Urothelium cell line (cell line): Measurements from ENCODE around the gene SOBP.

Experiments used
- DNase-seq: peaks from one replicate; pipeline ENCODE4 v3.0.0; 2011; ENCODE audit warnings: low spot score, mixed read lengths
- FAIRE-seq: peaks from 2 replicates; lab custom pipeline; 2011; peaks lifted over from hg19 to GRCh38; lab: Jason Lieb, UNC

The SOBP gene

DNA sequence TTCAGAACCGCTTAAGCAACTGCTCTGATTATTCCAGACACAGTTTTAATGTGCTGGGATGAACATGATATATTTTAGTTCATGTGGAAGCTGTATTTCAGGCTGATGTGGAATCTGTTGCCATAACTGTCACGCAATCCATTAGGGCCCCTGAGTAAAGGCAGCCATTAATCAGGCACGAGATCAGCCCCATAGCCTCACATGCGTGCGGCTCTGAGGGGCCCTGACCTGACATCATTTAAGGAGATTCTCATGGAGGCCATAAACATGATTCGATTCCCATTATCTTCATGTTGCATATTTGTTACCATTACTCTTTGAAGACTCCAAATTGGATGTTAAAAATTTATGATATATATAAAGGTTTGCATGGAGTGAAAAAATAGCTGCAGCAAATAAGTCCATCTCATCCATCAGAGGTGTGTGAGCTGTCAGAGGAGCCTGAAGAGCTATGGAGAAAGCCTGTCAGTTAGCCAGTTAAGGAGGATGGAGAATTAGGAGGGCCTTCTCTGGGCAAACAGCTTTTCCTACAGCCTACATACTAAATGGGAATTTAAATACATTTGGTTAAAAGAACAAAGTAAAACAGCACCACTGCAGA is 89.6 kb downstream of the SOBP start:
- FAIRE-seq (no peak), DNase-seq (no peak)

DNA sequence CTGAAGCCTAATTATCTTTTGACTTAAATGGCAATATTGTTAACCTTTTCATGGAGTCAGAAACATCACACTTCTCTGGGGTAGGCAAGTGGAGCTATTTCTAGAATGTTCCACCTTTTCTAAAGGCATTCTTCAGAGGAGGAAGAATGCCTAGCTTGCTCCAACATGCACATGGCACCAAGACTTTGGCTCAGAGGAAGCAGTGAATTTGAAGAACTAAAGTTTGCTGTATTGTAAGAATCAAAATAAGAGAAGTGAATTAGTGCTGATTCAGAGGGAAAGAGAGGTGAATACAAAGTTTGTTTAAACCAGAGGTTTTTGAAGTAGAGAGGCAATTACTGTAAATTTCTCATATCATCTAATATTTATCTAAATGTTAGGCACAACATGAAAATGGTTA is 92.2 kb downstream of the SOBP start:
- DNase-seq (no peak), FAIRE-seq (no peak)

GRCh38 chr6:107584726-107585125 is 94.8 kb downstream of the SOBP start:
- DNase-seq, result no peak
- no peak for FAIRE-seq

DNA sequence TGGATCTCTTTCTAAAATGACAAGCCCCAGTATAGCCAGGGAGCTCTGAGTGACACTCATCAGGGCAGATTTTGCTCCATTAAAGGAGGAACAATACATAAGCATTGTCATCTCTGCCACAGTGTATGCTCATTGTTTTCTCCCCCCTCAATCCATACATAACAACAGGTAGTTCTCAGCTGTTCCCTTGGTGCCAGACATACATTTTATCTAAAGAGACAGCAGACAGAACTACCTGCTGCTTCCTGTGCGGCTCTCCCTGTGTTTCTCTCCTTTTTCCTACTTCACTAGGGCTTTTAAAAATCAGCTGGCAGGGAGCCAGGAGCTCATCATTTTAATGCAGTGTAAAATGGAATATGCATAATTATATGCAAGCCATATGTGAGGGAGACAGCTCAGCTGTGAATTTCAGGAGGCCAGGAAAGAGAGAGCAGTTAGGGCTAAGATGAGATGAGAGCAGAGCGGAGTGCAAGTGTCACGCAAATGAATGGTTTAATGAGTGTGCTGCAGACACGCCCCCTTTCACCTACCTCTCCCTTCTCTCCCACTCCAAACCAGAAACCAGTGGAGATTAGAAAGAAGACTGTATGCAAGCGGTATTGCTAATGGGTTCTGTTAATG is 96.0 kb downstream of the SOBP start:
- DNase-seq (no peak), FAIRE-seq (no peak)

DNA sequence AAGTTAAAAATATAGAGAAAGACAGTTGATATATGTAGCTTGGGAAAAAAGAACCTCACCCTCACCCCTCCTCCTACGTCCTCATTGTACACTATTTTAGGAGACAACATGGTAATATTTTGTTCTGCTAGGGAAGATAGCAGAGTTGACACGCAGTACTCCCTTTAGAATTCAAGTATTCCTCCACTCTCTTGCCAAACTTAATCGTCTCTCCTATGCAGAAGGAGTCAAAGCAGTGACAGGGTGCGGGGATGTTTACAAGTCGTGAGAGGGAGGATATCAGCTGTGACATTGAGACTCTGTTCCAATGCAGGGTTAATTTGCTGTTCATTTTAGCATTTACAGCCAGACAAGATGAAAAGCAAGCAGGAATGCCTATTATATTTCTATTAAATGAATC is 97.5 kb downstream of the SOBP start:
- no peak for DNase-seq
- no peak for FAIRE-seq

- no peak for FAIRE-seq
- no peak for DNase-seq
Observed at GRCh38 chr6:107589199-107589598, 99.3 kb downstream of the SOBP start.

GRCh38 chr6:107589934-107590333 is 100.0 kb downstream of the SOBP start:
- DNase-seq (no peak), FAIRE-seq (no peak)

DNA sequence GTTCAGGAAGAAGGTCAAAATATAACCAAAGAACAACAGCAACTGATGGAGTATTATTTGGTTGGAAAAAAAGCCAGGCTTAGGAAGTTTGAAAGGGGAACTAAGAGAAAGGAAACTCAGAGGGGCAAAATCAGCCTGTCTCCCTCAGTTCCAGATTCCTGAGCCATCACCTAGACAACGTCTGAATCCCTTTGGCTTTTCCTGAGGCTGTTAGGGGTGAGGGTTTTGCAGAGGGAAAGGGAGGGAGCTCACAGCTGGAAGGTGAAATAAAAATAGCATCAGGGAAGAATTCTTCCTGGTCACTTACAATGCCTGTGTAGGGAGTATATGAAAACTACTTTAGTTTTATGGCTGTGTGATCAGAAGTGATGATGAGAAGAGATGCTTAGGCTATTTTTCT is 100.5 kb downstream of the SOBP start:
- DNase-seq (no peak), FAIRE-seq (no peak)

- DNase-seq (no peak), FAIRE-seq (no peak)
Observed at GRCh38 chr6:107591346-107591745, 101.4 kb downstream of the SOBP start.

GRCh38 chr6:107592806-107593205 is 102.9 kb downstream of the SOBP start:
- no peak for FAIRE-seq

GRCh38 chr6:107594736-107595135 is 104.8 kb downstream of the SOBP start:
- no peak for FAIRE-seq
- no peak for DNase-seq

More at GRCh38 chr6:107592806-107593205, 102.9 kb downstream of the SOBP start:
- DNase-seq, result no peak

DNA sequence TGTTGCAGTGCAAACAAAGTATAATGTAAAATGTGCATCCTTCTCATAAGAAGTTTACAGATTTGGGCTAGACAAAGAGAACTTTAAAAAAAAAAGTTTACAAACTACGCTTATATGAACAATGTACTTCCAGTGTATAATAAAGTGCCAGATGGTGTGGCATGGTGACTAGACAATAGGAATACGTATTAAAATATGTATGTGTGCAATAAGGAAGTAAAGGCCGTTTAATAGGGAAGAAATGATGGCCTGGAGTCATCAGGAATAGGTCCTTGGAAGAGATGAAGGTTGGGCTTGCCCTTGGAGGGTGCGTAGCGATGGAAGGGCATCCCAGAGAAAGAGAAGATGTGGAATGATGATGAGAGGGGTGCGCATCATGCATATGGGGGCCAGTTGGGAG is 108.2 kb downstream of the SOBP start:
- FAIRE-seq, result no peak
- no peak for DNase-seq

- DNase-seq (no peak), FAIRE-seq (no peak)
Observed at GRCh38 chr6:107599043-107599442, 109.1 kb downstream of the SOBP start.

- FAIRE-seq (no peak), DNase-seq (peak; percentile 18)
Observed at GRCh38 chr6:107600121-107600520, 110.2 kb downstream of the SOBP start.

DNA sequence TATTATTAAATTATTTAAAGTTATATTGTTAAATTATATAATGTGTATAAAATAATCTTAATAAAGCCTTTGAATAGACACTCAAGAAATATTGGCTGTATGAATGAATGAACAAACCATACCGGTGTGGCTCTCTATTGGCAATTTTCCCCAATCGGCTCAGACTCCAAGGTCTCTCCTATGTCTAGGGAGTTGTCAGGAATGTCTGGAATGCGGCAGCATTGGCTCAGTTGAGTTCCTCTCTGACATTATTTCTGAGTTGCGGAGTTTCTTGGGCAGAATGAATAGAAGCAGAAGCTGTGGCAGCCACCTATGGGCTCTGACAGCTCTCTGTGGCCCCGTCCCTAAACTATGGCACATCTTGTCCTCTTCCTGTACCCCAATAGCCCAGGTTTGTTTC is 111.0 kb downstream of the SOBP start:
- FAIRE-seq (no peak), DNase-seq (peak; percentile 76)

DNA sequence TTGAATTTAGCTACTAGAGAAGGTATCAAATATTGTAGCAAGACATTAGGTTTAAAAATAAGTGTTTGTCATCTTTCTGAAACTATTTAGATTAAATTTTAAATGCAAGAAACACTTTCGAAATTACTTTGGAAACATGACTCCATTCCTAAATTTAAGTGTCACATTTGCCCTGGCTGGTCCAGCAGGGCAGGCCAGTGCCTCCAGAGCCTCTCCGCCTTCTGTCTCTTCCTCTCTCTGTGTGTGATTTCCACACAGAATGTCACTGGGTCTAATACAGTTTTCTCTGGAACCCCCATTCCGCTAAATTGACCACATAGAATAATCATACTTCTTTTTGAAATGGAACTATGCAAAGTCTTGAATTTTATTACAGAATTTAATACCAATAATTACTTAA is 111.5 kb downstream of the SOBP start:
- no peak for FAIRE-seq
- no peak for DNase-seq

GRCh38 chr6:107602321-107603005 is 112.5 kb downstream of the SOBP start:
- FAIRE-seq, result no peak

DNA sequence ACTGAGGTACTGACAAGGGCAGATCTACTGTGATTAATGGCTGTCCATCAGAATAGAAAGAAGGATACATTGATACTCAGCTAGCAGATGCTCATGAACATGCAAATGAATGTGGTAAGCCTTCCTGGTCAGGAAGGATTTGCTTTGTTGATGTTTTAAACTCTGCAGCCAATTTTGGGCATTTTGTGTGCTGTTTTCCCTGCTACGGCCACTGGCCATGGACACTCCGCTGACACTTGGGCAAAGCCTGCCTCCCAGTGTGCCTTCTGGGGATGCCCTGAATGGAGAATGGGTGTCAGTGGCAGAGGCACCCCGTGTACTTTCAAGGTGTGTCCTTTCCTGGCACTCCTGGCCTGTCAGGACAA is 113.1 kb downstream of the SOBP start:
- no peak for DNase-seq

More at GRCh38 chr6:107602321-107603005, 112.5 kb downstream of the SOBP start:
- no peak for DNase-seq

DNA sequence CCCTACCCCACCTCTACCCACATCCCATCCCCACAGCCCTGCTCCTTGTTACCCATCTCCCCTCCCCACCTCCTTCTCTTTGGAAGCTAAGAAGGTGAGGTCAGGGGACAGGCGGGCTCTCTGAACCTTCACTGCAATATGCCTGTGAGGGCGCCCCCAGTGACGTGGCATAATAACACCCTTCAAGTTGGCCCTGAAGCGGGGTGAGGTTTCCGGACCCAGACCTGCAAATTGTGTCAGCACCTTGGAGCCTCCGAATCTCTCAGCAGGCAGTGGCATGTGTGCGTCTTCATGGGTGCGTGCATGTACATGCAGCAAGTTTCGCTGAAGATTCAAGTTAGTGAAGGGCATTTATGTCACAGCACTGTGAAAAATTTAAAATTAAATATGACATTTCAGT is 114.6 kb downstream of the SOBP start:
- no peak for DNase-seq
- no peak for FAIRE-seq

More for the DNA sequence above, 113.1 kb downstream of the SOBP start:
- FAIRE-seq, result no peak

DNA sequence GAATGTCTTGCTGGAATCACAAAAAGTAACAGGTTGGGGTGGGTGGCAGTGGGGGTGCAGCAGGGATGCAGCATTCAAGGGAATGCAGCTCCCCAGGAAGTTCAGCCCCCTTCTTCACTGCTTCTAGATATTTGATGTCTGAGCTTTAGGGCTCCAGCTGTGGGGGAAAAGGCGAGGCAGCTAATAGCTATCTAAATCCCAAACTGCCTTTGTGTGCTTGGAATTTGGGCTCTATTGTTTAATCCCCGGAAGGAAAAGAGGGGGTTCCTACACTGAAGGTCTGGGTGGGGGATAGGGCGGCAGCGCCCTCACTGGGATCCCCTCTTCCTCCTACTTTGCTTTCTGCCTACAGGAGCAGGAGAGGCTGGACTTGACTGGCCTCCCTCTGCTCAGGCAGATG is 116.5 kb downstream of the SOBP start:
- DNase-seq (no peak), FAIRE-seq (no peak)

GRCh38 chr6:107607116-107607515 is 117.2 kb downstream of the SOBP start:
- FAIRE-seq (no peak), DNase-seq (no peak)

DNA sequence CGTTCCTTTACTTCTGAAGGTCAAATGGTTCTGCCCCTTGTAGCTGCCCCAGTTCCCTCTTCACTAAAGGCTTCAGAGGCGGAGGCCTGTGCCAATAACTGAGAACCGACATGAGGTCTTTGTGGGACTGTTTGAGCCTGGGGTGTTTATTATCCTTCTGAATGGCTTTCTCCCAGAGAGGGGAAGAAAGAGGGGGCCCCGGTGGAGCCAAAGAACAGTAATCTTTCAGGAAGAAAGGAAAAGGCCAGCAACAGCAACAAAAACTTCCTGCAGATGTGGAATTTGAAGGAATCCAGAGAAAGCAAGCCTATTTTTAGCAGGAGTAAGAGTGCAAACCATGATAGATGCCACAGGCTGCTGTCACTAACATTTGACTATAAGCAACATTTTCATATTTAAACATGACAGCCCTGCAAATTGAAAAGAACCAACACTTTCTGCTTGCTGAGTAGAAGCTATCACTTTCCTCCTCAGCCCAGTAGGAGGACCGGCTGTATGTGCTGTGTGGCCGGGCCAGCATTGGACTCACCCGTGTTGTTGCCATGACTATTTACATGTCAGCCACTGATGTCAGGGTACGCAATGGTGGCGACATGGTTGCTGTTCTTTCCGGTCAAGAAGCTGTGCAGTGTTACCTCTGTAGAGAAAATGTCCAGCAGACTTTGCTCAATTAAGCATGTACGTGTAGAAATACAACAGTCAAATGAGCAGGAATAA is 121.3 kb downstream of the SOBP start:
- no peak for FAIRE-seq
- DNase-seq, result no peak
